SKM-1 (cell line): ENCODE data around the gene TCTA.

Experiments used
- DNase-seq: peaks from one replicate; lab custom pipeline; 2025; ENCODE audit not compliant: unreplicated experiment; lab: John Stamatoyannopoulos, UW

TCTA gene

GRCh38 chr3:49410066-49410845 is 2.0 kb upstream of the TCTA start:
- DNase-seq, result no peak

- DNase-seq, result no peak
Measured at GRCh38 chr3:49410846-49411534, 1.2 kb upstream of the TCTA start.

DNA sequence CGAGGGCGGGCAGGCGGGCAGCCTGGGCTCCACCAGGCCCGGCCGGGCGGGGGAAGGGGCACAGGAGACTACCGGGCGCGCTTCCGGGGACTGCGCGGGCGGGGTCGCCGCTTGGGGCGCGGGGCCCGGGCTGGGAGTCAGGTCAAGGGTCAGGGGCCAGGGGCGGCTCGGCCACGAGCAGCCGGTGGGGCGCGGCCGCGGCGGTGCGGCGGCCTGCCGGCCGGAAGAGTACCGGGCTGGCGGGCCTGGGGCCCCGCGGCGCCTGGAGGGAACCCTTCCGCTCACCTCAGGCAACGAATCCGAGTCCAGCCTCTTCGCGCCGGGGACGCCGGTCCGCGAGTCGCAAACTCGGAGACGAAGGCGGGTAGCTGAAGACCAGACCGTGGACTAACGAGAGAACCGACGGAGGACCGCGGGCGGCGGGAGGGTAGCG is 672 bp upstream of the TCTA start:
- no peak for DNase-seq

- no peak for DNase-seq
Measured at GRCh38 chr3:49412632-49413337, 562 bp downstream of the TCTA start.

DNA sequence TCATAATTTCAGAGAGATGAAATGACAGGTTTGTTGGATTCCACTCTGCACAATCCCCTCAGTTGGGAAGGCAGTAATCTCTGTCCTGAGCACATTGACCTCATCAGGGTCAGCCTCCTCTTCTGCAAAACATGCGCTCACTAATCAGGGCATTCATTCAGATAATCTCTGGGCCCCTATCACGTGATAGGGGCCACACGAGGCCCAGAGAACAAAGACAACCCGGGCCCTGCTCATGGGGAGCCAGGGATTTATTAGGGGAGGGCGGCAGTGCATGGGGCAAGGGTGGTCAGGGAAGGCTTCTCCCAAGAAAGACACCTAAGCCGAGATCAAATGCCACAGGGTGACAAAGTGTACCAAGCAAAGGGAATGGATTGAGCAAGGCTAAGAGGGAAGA is 1.1 kb downstream of the TCTA start:
- no peak for DNase-seq

GRCh38 chr3:49414753-49415152 is 2.5 kb downstream of the TCTA start:
- no peak for DNase-seq

DNA sequence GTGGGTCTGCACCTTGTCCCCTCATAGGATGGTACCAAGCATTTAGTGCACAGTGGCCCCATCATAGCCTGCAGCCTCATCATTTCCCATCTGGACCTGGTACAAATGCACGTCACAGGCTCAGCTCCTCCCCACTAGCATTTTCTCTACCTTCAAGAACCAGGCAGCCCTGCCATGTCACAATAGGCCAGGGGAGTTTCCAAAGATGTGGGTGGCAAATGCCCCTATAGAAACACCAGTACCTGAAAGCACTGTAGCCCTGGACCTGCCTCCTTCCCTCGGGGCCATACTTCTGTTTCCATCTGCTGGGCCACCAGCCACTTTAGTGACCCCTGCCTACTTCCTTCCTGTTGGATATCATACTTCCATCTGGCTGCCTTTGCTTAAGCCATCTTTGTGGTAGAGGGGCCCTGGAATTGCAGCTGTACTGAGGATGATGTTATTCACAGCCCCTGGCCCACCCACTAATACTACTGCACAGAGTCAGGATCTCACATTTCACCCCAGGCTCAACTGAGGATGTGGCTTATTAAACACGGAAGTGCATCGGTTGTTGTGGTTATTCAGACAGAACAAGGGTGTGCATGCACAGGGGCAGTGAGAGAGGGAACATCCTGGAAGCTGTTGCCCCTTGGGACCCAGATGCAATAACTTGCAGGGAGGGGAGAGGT is 3.8 kb downstream of the TCTA start:
- DNase-seq, result peak; percentile 46

GRCh38 chr3:49416867-49417266 is 4.6 kb downstream of the TCTA start:
- DNase-seq, result no peak

- no peak for DNase-seq
Measured at GRCh38 chr3:49417516-49418120, 5.4 kb downstream of the TCTA start.

GRCh38 chr3:49421890-49422378 is 9.7 kb downstream of the TCTA start:
- no peak for DNase-seq

GRCh38 chr3:49422379-49423248 is 10.4 kb downstream of the TCTA start, which contains the start of gene AMT:
Gene AMT, minus strand, starts transcription at chr3:49422473. Its CDS starts 23 bp downstream, at chr3:49422450.
- no peak for DNase-seq

GRCh38 chr3:49424816-49425215 is 12.6 kb downstream of the TCTA start:
- DNase-seq, result no peak

- no peak for DNase-seq
Measured at GRCh38 chr3:49427586-49427985, 15.4 kb downstream of the TCTA start.

- DNase-seq, result no peak
Measured at GRCh38 chr3:49428752-49429080, 16.5 kb downstream of the TCTA start.

GRCh38 chr3:49434731-49435130 is 22.5 kb downstream of the TCTA start:
- DNase-seq, result no peak

- DNase-seq, result no peak
Measured at GRCh38 chr3:49445391-49445790, 33.2 kb downstream of the TCTA start.

GRCh38 chr3:49453621-49454020 is 41.4 kb downstream of the TCTA start:
- DNase-seq, result no peak

- no peak for DNase-seq
Measured at GRCh38 chr3:49454458-49454857, 42.2 kb downstream of the TCTA start.

DNA sequence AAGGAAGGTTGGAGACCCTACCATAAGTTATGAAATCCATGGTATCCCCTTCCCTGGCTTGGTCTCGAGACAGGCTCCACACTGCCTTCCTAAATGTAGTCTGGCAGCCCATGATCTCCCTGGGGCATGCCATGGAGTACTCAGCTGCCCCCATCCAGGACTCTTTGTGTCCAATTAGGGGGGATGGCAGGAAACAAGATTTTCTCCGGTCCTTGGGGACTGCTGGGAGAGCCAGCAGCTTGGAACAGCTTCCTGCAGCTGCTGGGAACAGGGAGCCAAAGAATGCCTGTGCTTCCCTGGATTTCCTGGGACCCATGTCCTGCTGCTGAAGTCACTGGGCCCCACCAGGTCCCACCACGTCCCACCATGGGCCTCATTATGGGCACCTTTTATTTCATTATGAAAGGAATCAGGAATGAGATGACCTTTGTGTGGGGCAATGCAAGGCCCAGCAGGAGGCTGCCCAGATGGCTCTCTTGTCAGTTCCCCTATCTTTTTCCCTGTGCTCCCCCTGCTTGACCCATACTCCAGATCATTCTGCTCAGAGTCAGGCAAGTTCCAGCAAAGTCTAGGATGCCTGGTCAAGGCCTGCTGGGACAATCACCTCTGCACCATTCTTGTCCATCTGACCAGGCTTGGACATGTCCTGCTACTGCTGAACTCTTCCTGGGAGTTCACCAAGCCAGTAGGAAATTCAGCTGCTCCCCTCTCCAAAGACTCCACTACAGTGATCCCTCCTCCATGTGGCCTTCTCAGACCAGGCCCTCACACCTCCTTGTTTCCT is 42.9 kb downstream of the TCTA start:
- DNase-seq, result no peak
